GM19397 (cell line): Measurements from ENCODE around the gene ARHGAP45.
"Not testable (repeated sequence)": the region's sequence is repeated elsewhere in the genome, so short reads cannot be mapped to it uniquely, and the experiment has no call there.

Experiments
- ATAC-seq: cut with Tn5 transposase; IDR thresholded peaks from one replicate; pipeline ENCODE4 v1.9.1; 2021; ENCODE audit warnings: mild to moderate bottlenecking, moderate library complexity; ENCODE audit not compliant: unreplicated experiment

ARHGAP45 gene, protein sequence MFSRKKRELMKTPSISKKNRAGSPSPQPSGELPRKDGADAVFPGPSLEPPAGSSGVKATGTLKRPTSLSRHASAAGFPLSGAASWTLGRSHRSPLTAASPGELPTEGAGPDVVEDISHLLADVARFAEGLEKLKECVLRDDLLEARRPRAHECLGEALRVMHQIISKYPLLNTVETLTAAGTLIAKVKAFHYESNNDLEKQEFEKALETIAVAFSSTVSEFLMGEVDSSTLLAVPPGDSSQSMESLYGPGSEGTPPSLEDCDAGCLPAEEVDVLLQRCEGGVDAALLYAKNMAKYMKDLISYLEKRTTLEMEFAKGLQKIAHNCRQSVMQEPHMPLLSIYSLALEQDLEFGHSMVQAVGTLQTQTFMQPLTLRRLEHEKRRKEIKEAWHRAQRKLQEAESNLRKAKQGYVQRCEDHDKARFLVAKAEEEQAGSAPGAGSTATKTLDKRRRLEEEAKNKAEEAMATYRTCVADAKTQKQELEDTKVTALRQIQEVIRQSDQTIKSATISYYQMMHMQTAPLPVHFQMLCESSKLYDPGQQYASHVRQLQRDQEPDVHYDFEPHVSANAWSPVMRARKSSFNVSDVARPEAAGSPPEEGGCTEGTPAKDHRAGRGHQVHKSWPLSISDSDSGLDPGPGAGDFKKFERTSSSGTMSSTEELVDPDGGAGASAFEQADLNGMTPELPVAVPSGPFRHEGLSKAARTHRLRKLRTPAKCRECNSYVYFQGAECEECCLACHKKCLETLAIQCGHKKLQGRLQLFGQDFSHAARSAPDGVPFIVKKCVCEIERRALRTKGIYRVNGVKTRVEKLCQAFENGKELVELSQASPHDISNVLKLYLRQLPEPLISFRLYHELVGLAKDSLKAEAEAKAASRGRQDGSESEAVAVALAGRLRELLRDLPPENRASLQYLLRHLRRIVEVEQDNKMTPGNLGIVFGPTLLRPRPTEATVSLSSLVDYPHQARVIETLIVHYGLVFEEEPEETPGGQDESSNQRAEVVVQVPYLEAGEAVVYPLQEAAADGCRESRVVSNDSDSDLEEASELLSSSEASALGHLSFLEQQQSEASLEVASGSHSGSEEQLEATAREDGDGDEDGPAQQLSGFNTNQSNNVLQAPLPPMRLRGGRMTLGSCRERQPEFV

GRCh38 chr19:1066748-1067340, at the start of gene ARHGAP45:
TSS of gene ARHGAP45 (plus strand) at chr19:1067167. CDS start at chr19:1067406, 239 bp downstream.
- no peak for ATAC-seq

DNA sequence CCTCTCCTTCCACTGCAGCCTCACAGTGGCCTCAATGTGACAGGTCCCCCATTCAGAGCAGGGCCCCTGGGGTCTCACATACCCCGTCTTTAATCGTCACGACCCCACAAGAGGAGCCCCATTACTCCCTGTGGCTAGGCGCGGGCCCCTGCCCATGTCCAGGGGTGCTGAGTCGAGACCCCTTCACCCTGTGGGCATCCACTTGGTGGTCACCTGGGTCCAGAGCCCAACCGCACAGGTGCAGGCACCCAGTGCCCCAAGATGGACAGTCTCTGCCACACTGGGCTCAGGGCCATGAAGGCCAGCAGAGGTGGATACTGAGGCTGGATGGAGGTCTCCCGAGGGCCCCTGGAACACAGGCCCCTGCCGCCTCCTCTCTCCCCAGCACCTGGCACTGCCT, 49.1 kb upstream of the ARHGAP45 start:
- no peak for ATAC-seq

DNA sequence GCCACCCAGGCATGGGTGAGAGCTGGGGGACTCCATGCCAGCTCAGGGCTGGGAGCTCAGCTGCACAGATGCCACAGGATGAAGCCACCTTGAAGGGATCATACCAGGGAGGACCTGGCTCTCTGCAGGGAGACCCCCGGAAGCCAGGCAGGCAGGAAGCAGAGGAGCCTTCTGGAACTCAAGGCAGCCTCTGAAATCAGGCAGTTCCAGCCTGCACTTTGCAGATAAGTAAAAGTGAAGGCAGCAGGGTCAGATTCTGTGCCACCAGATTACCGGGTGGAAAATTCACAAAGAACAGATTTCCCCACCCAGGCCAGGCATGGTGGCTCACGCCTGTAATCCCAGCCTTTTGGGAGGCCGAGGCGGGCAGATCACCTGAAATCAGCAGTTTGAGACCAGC, 48.6 kb upstream of the ARHGAP45 start:
- no peak for ATAC-seq

- ATAC-seq, result no peak
Observed at GRCh38 chr19:1018932-1019615, 47.9 kb upstream of the ARHGAP45 start.

- no peak for ATAC-seq
Observed at GRCh38 chr19:1019616-1019961, 47.4 kb upstream of the ARHGAP45 start.

GRCh38 chr19:1019980-1020867, 46.7 kb upstream of the ARHGAP45 start:
- no peak for ATAC-seq

DNA sequence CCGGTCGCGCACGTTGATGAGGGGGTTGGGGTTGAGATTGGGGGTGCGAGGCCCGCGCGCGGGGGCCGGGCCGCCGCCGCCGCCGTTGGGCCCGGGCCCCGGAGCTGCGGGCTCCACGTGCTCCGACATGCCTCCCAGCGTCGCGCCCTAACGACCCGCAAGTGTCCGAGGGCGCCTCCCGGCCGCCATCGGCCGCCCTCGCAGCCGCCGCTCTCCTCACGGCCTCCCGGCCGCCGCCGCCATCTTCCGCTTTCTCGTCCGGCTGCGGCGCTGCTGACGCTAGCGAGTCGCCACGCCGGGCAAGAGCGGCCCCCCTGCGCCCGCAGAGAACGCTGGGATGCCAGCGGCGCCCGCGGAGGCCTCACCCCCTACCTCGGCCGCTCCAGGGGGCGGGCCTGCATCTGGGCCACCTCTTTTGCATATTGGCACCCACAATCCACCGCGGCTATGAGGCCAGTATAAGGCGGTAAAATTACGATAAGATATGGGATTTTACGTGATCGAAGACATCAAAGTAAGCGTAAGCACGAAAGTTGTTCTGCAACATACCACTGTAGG, 46.0 kb upstream of the ARHGAP45 start, which contains the start of gene TMEM259:
Gene TMEM259, minus strand, starts transcription at position 256 of the 558 bp plus-strand sequence. Its CDS starts 127 bp downstream, at position 129.
- ATAC-seq, result peak; percentile 92

DNA sequence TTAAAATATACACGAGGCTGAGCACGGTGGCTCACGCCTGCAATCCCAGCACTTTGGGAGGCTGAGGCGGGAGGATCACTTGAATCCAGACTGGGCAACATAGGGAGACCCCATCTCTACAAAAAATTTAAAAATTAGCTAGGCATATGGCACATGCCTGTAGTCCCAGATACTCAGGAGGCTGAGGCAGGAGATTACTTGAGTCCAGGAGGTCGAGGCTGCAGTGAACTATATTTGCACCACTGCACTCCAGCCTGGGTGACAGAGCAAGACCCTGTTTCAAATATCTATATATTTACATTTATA, 43.1 kb upstream of the ARHGAP45 start:
- ATAC-seq, result not testable (repeated sequence)

DNA sequence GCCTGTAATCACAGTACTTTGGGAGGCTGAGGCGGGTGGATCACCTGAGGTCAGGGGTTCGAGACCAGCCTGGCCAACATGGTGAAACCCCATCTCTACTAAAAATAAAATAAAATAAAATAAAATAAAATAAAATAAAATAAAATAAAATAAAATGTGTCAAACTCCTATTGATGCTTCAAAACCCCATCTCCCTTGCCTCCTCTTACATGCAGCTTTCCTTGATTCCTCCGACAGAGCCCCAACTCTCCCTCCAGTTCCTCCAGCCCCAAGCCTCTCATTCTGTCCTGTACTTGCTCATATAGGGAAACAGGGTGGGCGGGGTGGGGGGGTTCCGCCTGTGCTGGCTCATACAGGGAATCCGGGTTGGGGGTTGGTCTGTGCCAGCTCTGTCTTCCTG, 41.9 kb upstream of the ARHGAP45 start:
- not testable (repeated sequence) for ATAC-seq

DNA sequence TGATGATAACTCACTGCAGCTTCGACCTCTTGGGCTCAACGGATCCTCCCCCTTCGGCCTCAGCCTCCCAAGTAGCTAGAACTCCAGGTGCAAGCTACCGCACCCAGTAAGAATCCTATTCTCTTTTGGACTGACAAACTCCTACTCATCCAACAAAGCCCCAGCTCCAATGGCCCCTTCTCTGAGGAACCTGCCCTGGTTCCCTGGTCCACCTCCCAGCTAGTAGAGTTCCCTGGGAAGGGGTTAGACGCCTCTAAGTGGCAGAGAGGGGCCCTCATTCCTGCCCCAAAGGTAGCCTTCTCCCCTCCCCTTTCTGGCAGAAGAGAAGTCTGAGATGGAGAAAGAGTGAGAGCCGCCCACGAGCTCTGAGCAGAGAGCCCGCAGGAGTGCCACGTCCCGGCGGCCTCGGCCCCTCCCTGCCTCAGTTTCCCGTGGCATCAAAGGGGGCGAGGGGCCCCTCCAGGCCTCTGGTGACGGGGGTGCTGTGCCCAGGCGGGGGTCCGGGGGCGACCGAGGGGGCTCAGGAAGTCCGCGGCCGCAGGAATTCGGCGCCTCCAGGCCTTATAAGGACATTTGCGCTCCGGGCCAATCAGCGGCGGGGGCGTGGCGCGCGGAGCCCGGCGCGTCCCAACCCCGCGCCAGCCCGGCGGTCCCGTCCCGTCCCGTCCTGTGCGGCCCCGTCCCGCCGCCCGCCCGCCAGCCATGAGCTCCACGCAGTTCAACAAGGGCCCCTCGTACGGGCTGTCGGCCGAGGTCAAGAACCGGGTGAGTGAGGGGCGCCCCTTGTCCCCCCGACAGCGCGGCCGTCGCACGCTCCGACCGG, 40.8 kb upstream of the ARHGAP45 start, which contains the start of gene CNN2:
Gene CNN2, plus strand, starts transcription at position 649 of the 823 bp plus-strand sequence. Its CDS starts 54 bp downstream, at position 703.
- ATAC-seq, result peak; percentile 55

GRCh38 chr19:1026783-1027649, 40.0 kb upstream of the ARHGAP45 start:
- no peak for ATAC-seq

DNA sequence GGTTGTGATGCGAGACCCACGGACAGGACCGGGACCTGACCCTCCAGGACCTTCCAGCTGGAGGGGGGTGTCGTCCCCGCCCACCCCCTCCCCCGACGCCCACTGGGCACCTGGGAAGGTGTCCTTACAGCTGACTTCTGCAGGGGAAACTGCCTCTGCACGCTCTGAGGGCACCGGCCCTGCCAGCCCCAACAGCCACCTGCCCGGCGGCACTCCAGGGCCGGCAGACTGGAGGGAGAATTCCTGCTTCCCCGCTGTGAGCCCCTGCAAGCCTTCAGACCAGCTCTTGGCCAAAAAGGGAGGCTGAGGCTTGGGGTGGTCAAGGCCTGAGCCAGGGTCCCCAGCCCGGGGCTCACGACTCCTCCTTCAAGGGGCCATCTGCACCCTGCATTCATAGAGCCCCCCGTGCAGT, 39.3 kb upstream of the ARHGAP45 start:
- ATAC-seq, result no peak

GRCh38 chr19:1028062-1028926, 38.7 kb upstream of the ARHGAP45 start:
- ATAC-seq, result no peak

GRCh38 chr19:1032264-1032867, 34.6 kb upstream of the ARHGAP45 start:
- no peak for ATAC-seq

- no peak for ATAC-seq
Observed at GRCh38 chr19:1035998-1036621, 30.9 kb upstream of the ARHGAP45 start.
